HuH-7 (cell line): ENCODE data around the gene FSTL5.

Source experiments
- DNase-seq: peaks from one replicate; pipeline ENCODE4 v3.0.0; 2011; ENCODE audit warnings: low spot score

Gene FSTL5

GRCh38 chr4:161704040-161704439 is 459.8 kb downstream of the FSTL5 start:
- no peak for DNase-seq

DNA sequence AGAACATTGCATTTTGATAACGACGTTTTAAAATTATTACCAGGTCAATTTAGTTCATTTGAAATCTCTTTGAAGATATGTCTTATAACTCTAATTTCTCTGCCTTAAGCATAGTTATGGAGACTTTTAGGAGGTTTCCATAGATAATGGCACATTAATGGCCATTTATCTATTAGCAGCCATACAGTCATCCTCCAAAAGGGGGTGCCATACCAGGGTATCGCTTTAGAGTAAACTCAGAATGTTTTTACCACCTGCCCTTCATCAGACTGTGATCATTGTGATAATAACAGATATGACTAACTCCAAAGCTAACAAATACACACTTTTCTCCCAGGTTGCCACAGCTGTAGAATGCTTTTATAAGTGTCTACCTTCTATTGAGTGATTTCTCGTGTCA is 461.5 kb downstream of the FSTL5 start:
- no peak for DNase-seq

- DNase-seq = no peak
Observed at GRCh38 chr4:161696944-161697343, 466.9 kb downstream of the FSTL5 start.

GRCh38 chr4:161680146-161680545 is 483.7 kb downstream of the FSTL5 start:
- no peak for DNase-seq

DNA sequence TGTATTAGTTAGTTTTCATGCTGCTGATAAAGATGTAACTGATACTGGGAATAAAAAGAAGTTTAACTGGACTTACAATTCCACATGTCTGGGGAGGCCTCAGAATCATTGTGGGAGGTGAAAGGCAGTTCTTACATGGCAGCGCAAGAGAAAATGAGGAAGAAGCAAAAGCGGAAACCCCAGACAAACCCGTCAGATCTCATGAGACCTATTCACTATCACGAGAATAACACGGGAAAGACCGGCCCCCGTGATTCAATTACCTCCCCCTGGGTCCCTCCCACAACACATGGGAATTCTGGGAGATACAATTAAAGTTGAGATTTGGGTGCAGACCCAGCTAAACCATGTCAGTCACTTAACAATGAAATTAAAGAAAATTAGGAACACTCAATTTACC is 499.1 kb downstream of the FSTL5 start:
- DNase-seq = no peak

DNA sequence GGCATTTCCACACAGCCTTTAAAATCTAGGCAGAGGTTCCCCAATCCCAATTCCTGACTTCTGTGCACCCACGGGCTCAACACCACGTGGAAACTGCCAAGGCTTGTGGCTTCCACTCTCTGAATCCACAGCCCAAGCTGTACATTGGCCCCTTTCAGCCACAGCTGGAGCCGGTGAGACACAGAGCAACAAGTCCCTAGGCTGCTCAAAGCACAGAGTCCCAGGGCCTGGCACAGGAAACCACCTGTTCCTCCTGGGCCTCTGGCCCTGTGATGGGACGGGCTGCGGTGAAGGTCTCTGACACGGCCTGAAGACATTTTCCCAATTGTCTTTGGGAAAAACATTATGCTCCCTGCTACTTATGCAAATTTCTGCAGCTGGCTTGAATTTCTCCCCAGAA is 500.0 kb downstream of the FSTL5 start:
- DNase-seq = no peak

- DNase-seq = no peak
Observed at GRCh38 chr4:161658676-161659075, 505.1 kb downstream of the FSTL5 start.

DNA sequence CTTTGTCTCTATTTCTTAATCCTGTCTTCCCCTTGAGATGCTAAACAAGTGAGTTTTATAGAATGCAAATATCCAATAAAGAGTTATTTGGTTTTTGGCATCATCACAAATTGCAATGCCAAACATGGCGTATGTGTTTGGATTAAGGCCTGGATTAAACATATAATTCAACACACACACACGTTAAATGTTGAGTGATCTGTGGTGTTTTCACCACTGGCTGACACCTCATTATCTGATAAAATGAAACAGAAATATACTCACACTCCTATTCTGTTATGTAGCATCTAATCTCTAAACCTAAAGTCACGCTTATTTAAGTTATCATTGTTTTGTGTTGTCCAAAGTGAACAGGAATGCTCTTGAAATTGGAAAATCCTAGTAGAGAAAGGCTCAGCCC is 506.2 kb downstream of the FSTL5 start:
- DNase-seq = no peak

- DNase-seq = no peak
Observed at GRCh38 chr4:161656594-161656993, 507.2 kb downstream of the FSTL5 start.

DNA sequence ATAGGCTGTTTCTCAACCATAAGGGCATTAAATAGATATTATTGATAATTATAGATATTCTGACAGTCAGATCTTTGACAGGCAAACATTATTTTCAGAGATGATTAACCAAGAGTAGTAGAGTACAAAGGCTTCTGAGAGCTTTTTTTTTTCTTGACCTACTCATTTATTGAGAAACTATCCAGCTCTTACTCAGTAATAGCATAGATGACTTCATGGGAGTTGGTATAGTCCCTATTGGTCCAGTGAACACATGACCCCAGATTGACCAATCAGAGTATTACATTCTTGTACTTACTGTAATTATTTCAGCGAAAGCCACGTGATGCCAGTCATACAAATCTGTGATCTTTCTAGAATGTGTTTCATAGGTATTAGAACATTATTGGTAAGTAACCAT is 508.7 kb downstream of the FSTL5 start:
- no peak for DNase-seq

DNA sequence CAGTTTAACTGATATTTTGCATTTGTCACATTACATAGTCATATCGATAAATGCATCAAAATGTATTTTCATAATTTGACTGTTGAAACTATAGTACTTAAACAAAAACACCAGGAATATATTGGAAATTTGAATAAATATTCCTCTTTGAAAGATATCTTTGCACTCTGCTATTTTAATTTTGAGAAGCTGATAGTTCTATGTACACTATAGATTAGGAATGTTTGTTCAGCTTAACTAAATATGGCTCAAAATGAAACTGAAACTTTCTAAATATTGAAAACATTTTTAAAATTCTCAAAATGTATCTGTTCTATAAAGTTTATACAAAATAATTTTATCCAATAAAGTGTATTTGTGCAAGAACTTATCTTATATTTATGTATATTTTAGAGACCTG is 510.1 kb downstream of the FSTL5 start:
- no peak for DNase-seq

DNA sequence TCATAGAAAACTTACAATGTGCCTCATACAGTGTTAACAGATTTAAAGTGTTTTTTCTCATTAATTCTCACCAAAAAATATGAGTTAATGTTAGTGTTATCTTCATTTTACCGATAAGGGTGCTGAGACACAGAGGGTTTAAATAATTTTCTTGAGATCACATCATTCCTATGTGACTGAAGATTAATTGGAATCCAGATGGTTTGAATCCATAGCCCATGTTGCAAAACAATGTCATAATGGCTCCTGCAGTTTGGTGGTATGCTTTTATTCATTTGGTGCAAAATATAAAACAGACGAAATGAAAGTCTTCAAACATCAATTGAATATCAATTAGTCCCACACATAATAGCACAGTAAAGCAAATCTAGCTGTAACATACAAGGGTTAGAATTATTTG is 512.2 kb downstream of the FSTL5 start:
- no peak for DNase-seq

DNA sequence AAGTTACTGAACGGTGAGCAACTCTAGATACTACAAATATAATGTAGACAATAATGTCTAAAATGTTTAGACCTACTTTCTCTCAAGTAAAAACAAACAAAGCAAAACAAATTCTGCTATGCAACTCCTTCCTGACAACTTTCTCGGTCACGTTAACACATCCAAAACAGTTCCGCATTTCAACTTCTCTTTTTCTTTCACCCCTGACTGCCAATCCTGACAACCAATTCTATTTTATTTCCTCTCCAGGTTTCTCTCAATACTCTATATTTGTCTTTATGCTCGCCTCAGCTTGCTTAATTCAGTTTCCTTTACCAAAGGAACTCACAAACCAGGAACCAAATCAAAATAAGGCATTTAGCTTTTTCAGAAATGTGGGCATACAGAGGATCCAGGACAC is 513.0 kb downstream of the FSTL5 start:
- no peak for DNase-seq

DNA sequence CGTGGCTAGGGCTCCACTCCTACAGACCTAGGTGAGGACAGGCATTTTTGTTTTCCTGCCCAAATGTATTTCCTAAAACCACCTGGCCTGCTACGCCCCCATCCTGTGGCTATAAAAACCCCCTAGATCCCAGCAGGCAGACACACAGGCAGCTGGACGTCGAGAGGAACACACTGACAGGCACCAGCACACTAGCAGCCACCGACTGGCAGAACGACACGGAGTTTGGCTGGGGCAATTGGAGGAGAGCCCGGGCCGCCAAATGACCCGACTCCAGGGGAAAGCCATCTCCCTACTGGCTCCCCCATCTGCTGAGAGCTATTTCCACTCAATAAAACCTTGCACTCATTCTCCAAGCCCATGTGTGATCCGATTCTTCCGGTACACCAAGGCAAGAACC is 516.0 kb downstream of the FSTL5 start:
- no peak for DNase-seq

GRCh38 chr4:161642708-161643107 is 521.1 kb downstream of the FSTL5 start:
- DNase-seq = no peak

DNA sequence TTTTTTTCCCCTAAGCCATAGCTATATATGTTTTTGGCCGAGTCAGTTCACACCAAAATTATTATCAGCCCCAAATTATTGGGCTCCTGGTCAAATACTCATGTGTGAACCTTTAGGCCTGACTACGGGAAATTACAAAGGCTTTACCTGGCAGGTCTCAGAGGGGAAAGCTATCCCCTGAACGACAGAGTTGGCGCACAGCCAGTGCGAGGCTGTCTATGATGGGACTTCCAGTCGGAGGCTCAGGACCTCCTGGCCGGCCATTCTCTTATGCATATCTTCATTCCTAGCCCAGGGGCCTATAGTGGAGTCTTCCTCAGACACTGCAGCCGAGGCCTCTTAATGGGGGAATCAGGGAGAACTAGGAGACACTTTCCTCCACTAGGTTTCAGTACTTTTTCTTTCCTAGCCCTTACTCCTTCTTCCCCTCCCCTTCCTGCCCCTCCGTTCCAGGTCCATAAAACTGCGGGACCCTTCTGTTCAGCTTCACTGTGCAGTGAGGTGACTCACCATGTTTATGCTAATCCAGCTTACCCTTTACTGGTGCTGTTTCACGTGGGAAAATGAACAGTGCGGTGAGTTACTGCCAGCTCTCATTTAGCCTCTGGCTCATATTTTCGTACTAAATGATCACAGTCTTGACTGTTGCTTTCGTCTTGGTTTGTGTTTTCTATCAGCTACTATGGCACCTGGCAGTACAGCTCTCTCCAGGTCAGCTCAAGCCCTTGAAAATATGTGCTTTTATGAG is 533.9 kb downstream of the FSTL5 start:
- no peak for DNase-seq

- DNase-seq = no peak
Observed at GRCh38 chr4:161604516-161605300, 559.1 kb downstream of the FSTL5 start.

DNA sequence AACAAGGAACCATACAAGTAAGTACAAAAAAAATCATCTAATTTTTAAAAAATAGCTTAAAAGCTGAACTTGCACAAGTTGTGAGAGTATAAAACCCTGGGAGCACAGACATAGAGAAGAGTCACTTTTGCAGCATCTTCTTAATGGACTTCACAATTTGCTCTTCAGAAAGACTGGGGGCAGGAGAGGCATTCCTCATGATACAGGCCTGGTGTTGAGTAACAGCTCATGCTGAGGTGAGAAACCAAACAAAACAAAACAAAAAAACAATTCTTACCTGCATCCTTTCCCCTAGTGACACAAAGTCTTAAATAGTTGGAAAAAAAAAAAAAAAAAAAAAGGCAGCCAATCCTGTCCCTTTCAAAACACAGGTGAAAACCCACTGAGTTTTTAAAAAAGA is 562.8 kb downstream of the FSTL5 start:
- DNase-seq = no peak

GRCh38 chr4:161595230-161595771 is 568.5 kb downstream of the FSTL5 start:
- DNase-seq = no peak

- no peak for DNase-seq
Observed at GRCh38 chr4:161585011-161585410, 578.8 kb downstream of the FSTL5 start.

- no peak for DNase-seq
Observed at GRCh38 chr4:161583549-161583948, 580.3 kb downstream of the FSTL5 start.

DNA sequence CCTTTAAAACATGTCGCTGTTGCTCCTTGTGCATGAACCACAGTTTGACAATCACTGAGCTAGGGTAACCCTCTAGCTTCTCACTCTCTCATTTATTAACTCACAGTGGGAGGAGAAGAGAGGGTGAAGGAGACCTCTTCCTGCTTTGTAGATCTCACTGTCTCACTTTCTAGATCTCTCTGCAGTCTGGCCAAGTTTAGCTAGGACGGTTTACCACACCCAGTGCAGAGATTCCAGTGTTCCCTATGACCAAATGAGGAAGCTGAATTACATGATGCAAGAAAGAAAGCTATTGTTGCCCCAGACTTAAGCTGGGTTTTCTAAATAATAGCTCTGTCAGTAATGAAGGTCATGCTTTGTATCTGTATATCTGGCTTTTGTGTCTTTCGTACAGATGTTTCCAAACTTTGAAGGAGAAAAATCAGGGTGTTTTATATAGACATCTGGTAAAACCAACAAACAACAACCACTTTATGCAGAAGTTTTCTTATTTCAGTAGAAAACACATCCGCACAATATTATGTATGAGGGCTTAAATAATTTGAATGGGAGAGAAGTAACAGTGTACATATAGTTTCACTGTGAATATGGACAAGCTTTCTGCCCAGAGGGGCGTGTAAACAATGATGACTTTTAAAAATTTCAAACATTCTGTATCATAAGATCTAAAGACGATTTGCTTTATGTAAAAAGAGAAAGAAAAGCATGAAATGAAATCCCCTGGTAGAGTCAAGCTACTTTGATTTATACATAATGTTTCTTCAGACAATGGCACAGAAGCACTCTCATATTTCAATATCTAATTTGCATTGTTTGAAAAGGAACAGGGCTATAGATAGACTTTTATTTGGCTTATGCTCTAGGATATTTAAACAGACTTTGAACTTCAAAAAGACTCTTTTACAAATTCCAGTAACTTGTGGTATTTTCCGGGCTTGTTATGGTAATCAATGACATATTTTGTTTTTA is 582.3 kb downstream of the FSTL5 start:
- no peak for DNase-seq
